WTC11 (cell line): ENCODE data around the gene PDLIM5. TPM values are rescaled to one million over a fixed set of nuclear protein-coding genes. Genes with fewer than 3 reads are reported as not detected.
A peak's percentile ranks its signal among the peaks of the same experiment; 100 is the strongest.

Experiments used
- ATAC-seq: fragments of 200-7000 bp; cut with Tn5 transposase; 2 replicates; pipeline ENCODE4 v1.10.0; 2021; ENCODE audit warnings: mild to moderate bottlenecking, moderate library complexity
- CTCF ChIA-PET: fragments of 300-600 bp; sonication (Branson Sonifier 250); formaldehyde crosslinking; loops from one replicate; lab custom pipeline; 2021; ENCODE audit warnings: antibody characterized with exemption; lab: Charles Lee
- POLR2A ChIA-PET: fragments of 350-600 bp; sonication (Branson Sonifier 250); formaldehyde crosslinking; loops from one replicate; lab custom pipeline; 2021; ENCODE audit warnings: antibody characterized with exemption; lab: Charles Lee
- DNase-seq: peaks from one replicate; pipeline ENCODE4 v3.0.0; 2021; ENCODE audit warnings: low spot score
- H3K27ac Mint-ChIP-seq: 2 replicates; pipeline ENCODE4 v1.8.0; 2021; ENCODE audit warnings: mixed read lengths
- H3K27me3 Mint-ChIP-seq: 2 replicates; pipeline ENCODE4 v1.8.0; 2021; ENCODE audit warnings: low read depth, mild to moderate bottlenecking, moderate library complexity, mixed read lengths
- H3K36me3 Mint-ChIP-seq: 2 replicates; pipeline ENCODE4 v1.8.0; 2021; ENCODE audit warnings: mixed read lengths
- H3K4me1 Mint-ChIP-seq: 2 replicates; pipeline ENCODE4 v1.8.0; 2022; ENCODE audit warnings: mixed read lengths
- H3K4me3 Mint-ChIP-seq: 2 replicates; pipeline ENCODE4 v1.8.0; 2021; ENCODE audit warnings: mild to moderate bottlenecking, moderate library complexity, mixed read lengths
- H3K9me3 Mint-ChIP-seq: 2 replicates; pipeline ENCODE4 v1.8.0; 2021; ENCODE audit warnings: mixed read lengths
- AFF4 ChIP-seq: sonication (generic); formaldehyde crosslinking; IDR thresholded peaks from 2 replicates; pipeline ENCODE4 v1.8.1; 2023; ENCODE audit warnings: mild to moderate bottlenecking, missing genetic modification reagents, borderline replicate concordance
- ATF1 ChIP-seq: sonication (generic); formaldehyde crosslinking; IDR thresholded peaks from 2 replicates; pipeline ENCODE4 v1.8.1; 2023; ENCODE audit warnings: mild to moderate bottlenecking, moderate library complexity, missing genetic modification reagents
- ELF4 ChIP-seq: sonication (generic); formaldehyde crosslinking; IDR thresholded peaks from 2 replicates; pipeline ENCODE4 v1.8.1; 2022; ENCODE audit warnings: low read depth, mild to moderate bottlenecking, moderate library complexity, missing genetic modification reagents
- FOXP1 ChIP-seq: sonication (generic); formaldehyde crosslinking; IDR thresholded peaks from 2 replicates; pipeline ENCODE4 v1.8.0; 2022; ENCODE audit warnings: missing genetic modification reagents, mild to moderate bottlenecking, moderate library complexity, borderline replicate concordance
- GABPB1 ChIP-seq: sonication (generic); formaldehyde crosslinking; IDR thresholded peaks from 2 replicates; pipeline ENCODE4 v1.8.1; 2023; ENCODE audit warnings: mild to moderate bottlenecking, missing genetic modification reagents
- KAT7 ChIP-seq: sonication (generic); formaldehyde crosslinking; IDR thresholded peaks from 2 replicates; pipeline ENCODE4 v1.8.1; 2023; ENCODE audit warnings: missing genetic modification reagents, mild to moderate bottlenecking, borderline replicate concordance
- NFATC4 ChIP-seq: fragments of 250-450 bp; sonication (Bioruptor Pico); IDR thresholded peaks from 2 replicates; pipeline ENCODE4 v1.9.0; 2021; ENCODE audit warnings: mild to moderate bottlenecking
- PRRX2 ChIP-seq: fragments of 250-450 bp; sonication (Bioruptor Pico); IDR thresholded peaks from 2 replicates; pipeline ENCODE4 v1.8.0; 2021; ENCODE audit warnings: mild to moderate bottlenecking
- RELA ChIP-seq: sonication (generic); formaldehyde crosslinking; IDR thresholded peaks from 2 replicates; pipeline ENCODE4 v1.8.1; 2022; ENCODE audit warnings: missing genetic modification reagents, mild to moderate bottlenecking, borderline replicate concordance
- SMAD3 ChIP-seq: sonication (generic); formaldehyde crosslinking; IDR thresholded peaks from 2 replicates; pipeline ENCODE4 v1.8.0; 2022; ENCODE audit warnings: missing genetic modification reagents, mild to moderate bottlenecking, borderline replicate concordance
- ZNF425 ChIP-seq: fragments of 250-450 bp; sonication (Bioruptor Pico); conservative IDR thresholded peaks from 2 replicates; pipeline ENCODE4 v1.9.0; 2021; ENCODE audit warnings: mild to moderate bottlenecking
- total RNA-seq: library from RNA; stranded (reverse); gene quantifications from 3 replicates; pipeline ENCODE4 v1.2.3, GENCODE V29; 2021
- TF ChIP-seq, protein P1 (sequence below): fragments of 250-450 bp; sonication (Bioruptor Pico); IDR thresholded peaks from 2 replicates; pipeline ENCODE4 v1.9.0; 2021; ENCODE audit warnings: mild to moderate bottlenecking
- TF ChIP-seq, protein P2 (sequence below): sonication (generic); formaldehyde crosslinking; IDR thresholded peaks from 2 replicates; pipeline ENCODE4 v1.8.1; 2022; ENCODE audit warnings: low read depth, mild to moderate bottlenecking, moderate library complexity, missing genetic modification reagents, borderline replicate concordance
- TF ChIP-seq, protein P3 (sequence below): sonication (generic); formaldehyde crosslinking; IDR thresholded peaks from 2 replicates; pipeline ENCODE4 v1.8.1; 2022; ENCODE audit warnings: mild to moderate bottlenecking, missing genetic modification reagents, moderate library complexity, borderline replicate concordance
- TF ChIP-seq, protein P4 (sequence below): fragments of 250-450 bp; sonication (Bioruptor Pico); IDR thresholded peaks from 2 replicates; pipeline ENCODE4 v1.9.0; 2021; ENCODE audit warnings: moderate library complexity, mild to moderate bottlenecking, inconsistent platforms, borderline replicate concordance
- TF ChIP-seq, protein P5 (sequence below): sonication (generic); formaldehyde crosslinking; IDR thresholded peaks from 2 replicates; pipeline ENCODE4 v1.8.0; 2023; ENCODE audit warnings: missing genetic modification reagents

Gene PDLIM5
- total RNA-seq, 1 experiment from 2014 or later: 51.5 TPM

GRCh38 chr4:94676970-94677369, 225.2 kb downstream of the PDLIM5 start:
- H3K9me3 Mint-ChIP-seq: no peaks in the 10 kb centered on the region
- CTCF ChIA-PET: no interaction called here
- peak; percentile 39; the same call in 1 of the 2 replicates for ATAC-seq
- TF ChIP-seq SMAD3 (CRISPR knock-in tag): no peak
- TF ChIP-seq, protein P1, sequence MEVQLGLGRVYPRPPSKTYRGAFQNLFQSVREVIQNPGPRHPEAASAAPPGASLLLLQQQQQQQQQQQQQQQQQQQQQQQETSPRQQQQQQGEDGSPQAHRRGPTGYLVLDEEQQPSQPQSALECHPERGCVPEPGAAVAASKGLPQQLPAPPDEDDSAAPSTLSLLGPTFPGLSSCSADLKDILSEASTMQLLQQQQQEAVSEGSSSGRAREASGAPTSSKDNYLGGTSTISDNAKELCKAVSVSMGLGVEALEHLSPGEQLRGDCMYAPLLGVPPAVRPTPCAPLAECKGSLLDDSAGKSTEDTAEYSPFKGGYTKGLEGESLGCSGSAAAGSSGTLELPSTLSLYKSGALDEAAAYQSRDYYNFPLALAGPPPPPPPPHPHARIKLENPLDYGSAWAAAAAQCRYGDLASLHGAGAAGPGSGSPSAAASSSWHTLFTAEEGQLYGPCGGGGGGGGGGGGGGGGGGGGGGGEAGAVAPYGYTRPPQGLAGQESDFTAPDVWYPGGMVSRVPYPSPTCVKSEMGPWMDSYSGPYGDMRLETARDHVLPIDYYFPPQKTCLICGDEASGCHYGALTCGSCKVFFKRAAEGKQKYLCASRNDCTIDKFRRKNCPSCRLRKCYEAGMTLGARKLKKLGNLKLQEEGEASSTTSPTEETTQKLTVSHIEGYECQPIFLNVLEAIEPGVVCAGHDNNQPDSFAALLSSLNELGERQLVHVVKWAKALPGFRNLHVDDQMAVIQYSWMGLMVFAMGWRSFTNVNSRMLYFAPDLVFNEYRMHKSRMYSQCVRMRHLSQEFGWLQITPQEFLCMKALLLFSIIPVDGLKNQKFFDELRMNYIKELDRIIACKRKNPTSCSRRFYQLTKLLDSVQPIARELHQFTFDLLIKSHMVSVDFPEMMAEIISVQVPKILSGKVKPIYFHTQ (CRISPR knock-in tag): no peak
- TF ChIP-seq KAT7 (CRISPR knock-in tag): no peak
- TF ChIP-seq, protein P2, sequence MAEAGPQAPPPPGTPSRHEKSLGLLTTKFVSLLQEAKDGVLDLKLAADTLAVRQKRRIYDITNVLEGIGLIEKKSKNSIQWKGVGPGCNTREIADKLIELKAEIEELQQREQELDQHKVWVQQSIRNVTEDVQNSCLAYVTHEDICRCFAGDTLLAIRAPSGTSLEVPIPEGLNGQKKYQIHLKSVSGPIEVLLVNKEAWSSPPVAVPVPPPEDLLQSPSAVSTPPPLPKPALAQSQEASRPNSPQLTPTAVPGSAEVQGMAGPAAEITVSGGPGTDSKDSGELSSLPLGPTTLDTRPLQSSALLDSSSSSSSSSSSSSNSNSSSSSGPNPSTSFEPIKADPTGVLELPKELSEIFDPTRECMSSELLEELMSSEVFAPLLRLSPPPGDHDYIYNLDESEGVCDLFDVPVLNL (CRISPR knock-in tag): no peak
- TF ChIP-seq, protein P3, sequence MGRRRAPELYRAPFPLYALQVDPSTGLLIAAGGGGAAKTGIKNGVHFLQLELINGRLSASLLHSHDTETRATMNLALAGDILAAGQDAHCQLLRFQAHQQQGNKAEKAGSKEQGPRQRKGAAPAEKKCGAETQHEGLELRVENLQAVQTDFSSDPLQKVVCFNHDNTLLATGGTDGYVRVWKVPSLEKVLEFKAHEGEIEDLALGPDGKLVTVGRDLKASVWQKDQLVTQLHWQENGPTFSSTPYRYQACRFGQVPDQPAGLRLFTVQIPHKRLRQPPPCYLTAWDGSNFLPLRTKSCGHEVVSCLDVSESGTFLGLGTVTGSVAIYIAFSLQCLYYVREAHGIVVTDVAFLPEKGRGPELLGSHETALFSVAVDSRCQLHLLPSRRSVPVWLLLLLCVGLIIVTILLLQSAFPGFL (CRISPR knock-in tag): no peak
- TF ChIP-seq, protein P4, sequence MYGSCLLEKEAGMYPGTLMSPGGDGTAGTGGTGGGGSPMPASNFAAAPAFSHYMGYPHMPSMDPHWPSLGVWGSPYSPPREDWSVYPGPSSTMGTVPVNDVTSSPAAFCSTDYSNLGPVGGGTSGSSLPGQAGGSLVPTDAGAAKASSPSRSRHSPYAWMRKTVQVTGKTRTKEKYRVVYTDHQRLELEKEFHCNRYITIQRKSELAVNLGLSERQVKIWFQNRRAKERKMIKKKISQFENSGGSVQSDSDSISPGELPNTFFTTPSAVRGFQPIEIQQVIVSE (CRISPR knock-in tag): no peak
- TF ChIP-seq ZNF425 (CRISPR knock-in tag): no peak
- TF ChIP-seq, protein P5, sequence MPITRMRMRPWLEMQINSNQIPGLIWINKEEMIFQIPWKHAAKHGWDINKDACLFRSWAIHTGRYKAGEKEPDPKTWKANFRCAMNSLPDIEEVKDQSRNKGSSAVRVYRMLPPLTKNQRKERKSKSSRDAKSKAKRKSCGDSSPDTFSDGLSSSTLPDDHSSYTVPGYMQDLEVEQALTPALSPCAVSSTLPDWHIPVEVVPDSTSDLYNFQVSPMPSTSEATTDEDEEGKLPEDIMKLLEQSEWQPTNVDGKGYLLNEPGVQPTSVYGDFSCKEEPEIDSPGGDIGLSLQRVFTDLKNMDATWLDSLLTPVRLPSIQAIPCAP (CRISPR knock-in tag): no peak
- TF ChIP-seq, all 79 proteins: peak for 0
- no peaks in the 10 kb centered on the region for H3K36me3 Mint-ChIP-seq
- no peak overlapping the region for H3K27ac Mint-ChIP-seq
- no peaks in the 10 kb centered on the region for H3K27me3 Mint-ChIP-seq
- H3K4me3 Mint-ChIP-seq: no peak overlapping the region
- H3K4me1 Mint-ChIP-seq: peaks cover 4% of the 10 kb centered on the region; the same call in 1 of the 2 replicates
- DNase-seq: no peak
- POLR2A ChIA-PET: interaction anchor here (0.6 kb wide), 1 partner anchor 27 kb away, joined by 4 read pairs; no protein-coding TSS in a partner anchor

- Mint-ChIP-seq H3K36me3 (no peaks in the 10 kb centered on the region), H3K9me3 (no peaks in the 10 kb centered on the region), H3K4me1 (peaks cover 4% of the 10 kb centered on the region; the same call in 1 of the 2 replicates), H3K27ac (no peak overlapping the region), H3K4me3 (no peak overlapping the region), H3K27me3 (no peaks in the 10 kb centered on the region)
- ChIA-PET POLR2A (no interaction called here), CTCF (no interaction called here)
- no peak for ATAC-seq
- no peak for DNase-seq
- TF ChIP-seq GABPB1 (CRISPR knock-in tag) (no peak), RELA (CRISPR knock-in tag) (no peak), PRRX2 (CRISPR knock-in tag) (no peak), ELF4 (CRISPR knock-in tag) (no peak), AFF4 (CRISPR knock-in tag) (no peak), FOXP1 (no peak), ATF1 (CRISPR knock-in tag) (no peak), NFATC4 (CRISPR knock-in tag) (no peak)
- TF ChIP-seq, protein P1 (CRISPR knock-in tag): no peak
Observed at GRCh38 chr4:94678896-94679295, 227.2 kb downstream of the PDLIM5 start.
